ENCODE data around the gene MUSK. TPM values are rescaled to one million over a fixed set of nuclear protein-coding genes. Genes with fewer than 3 reads are reported as not detected.
"Not testable (repeated sequence)": the region's sequence is repeated elsewhere in the genome, so short reads cannot be mapped to it uniquely, and the experiment has no call there.

MUSK gene
- total and polyA plus RNA-seq, 4 experiments from 2014 or later = not detected

- Histone ChIP-seq H3K9me3 (ENCODE audit: control insufficient read depth in 1 of 2, low read length in 2 of 2) (no peaks in the 10 kb centered on the region), H3K27me3 (ENCODE audit: insufficient read depth, low read length) (no peaks in the 10 kb centered on the region), H3K27ac (ENCODE audit: low read depth, low read length) (no peak overlapping the region), H3K4me1 (ENCODE audit: insufficient read depth, low read length) (no peaks in the 10 kb centered on the region), H3K4me3 (ENCODE audit: low read length in 2 of 2) (no peak overlapping the region), H3K36me3 (ENCODE audit: insufficient read depth, low read length) (no peaks in the 10 kb centered on the region)
- ChIA-PET POLR2A (ENCODE audit: partially characterized antibody) (no interaction called here), CTCF (ENCODE audit: partially characterized antibody) (no interaction called here)
- no peak for DNase-seq
- H3K4me1 Mint-ChIP-seq = no peaks in the 10 kb centered on the region
- H3K4me3 Mint-ChIP-seq = no peak overlapping the region
- H3K36me3 Mint-ChIP-seq = no peaks in the 10 kb centered on the region
- intact Hi-C loops (cut with micrococcal nuclease) = no loop called here
- no peak overlapping the region for H3K27ac Mint-ChIP-seq
- peaks cover 0 to 4% (median 0%) of the 10 kb centered on the region in 8 donors for H3K9me3 Mint-ChIP-seq
- H3K27me3 Mint-ChIP-seq = no peaks in the 10 kb centered on the region
These were observed 107.6 kb downstream of the MUSK start for GRCh38 chr9:110776221-110776620.

GRCh38 chr9:110777196-110777875, 108.7 kb downstream of the MUSK start:
- Mint-ChIP-seq H3K9me3 (peaks cover 0 to 4% (median 0%) of the 10 kb centered on the region in 8 donors), H3K36me3 (no peaks in the 10 kb centered on the region), H3K27ac (no peak overlapping the region), H3K27me3 (no peaks in the 10 kb centered on the region), H3K4me3 (no peak overlapping the region), H3K4me1 (no peaks in the 10 kb centered on the region)
- no peak for DNase-seq
- CTCF ChIA-PET (ENCODE audit: partially characterized antibody) = no interaction called here
- POLR2A ChIA-PET (ENCODE audit: partially characterized antibody) = no interaction called here
- H3K27ac ChIP-seq (ENCODE audit: low read depth, low read length) = no peak overlapping the region
- no peaks in the 10 kb centered on the region for H3K9me3 ChIP-seq (ENCODE audit: control insufficient read depth in 1 of 2, low read length in 2 of 2)
- no peaks in the 10 kb centered on the region for H3K36me3 ChIP-seq (ENCODE audit: insufficient read depth, low read length)
- H3K27me3 ChIP-seq (ENCODE audit: insufficient read depth, low read length) = no peaks in the 10 kb centered on the region
- intact Hi-C loops (cut with micrococcal nuclease) = no loop called here
- no peak overlapping the region for H3K4me3 ChIP-seq (ENCODE audit: low read length in 2 of 2)
- H3K4me1 ChIP-seq (ENCODE audit: insufficient read depth, low read length) = no peaks in the 10 kb centered on the region

- H3K4me3 Mint-ChIP-seq = no peak overlapping the region
- CTCF ChIA-PET (ENCODE audit: partially characterized antibody) = no interaction called here
- H3K27ac ChIP-seq (ENCODE audit: low read depth, low read length) = no peak overlapping the region
- H3K4me1 Mint-ChIP-seq = no peaks in the 10 kb centered on the region
- intact Hi-C loops (cut with micrococcal nuclease) = no loop called here
- H3K9me3 Mint-ChIP-seq = peaks cover 0 to 4% (median 0%) of the 10 kb centered on the region in 8 donors
- no peak overlapping the region for H3K27ac Mint-ChIP-seq
- no peaks in the 10 kb centered on the region for H3K9me3 ChIP-seq (ENCODE audit: control insufficient read depth in 1 of 2, low read length in 2 of 2)
- H3K27me3 ChIP-seq (ENCODE audit: insufficient read depth, low read length) = no peaks in the 10 kb centered on the region
- H3K4me1 ChIP-seq (ENCODE audit: insufficient read depth, low read length) = no peaks in the 10 kb centered on the region
- no peak for DNase-seq
- H3K36me3 ChIP-seq (ENCODE audit: insufficient read depth, low read length) = no peaks in the 10 kb centered on the region
- POLR2A ChIA-PET (ENCODE audit: partially characterized antibody) = no interaction called here
- H3K4me3 ChIP-seq (ENCODE audit: low read length in 2 of 2) = no peak overlapping the region
- H3K36me3 Mint-ChIP-seq = no peaks in the 10 kb centered on the region
- H3K27me3 Mint-ChIP-seq = no peaks in the 10 kb centered on the region
These were observed 109.3 kb downstream of the MUSK start for GRCh38 chr9:110777876-110778215.

GRCh38 chr9:110782701-110783100, 114.1 kb downstream of the MUSK start:
- H3K27ac ChIP-seq (ENCODE audit: low read depth, low read length) = no peak overlapping the region
- H3K4me3 Mint-ChIP-seq = no peak overlapping the region
- no peaks in the 10 kb centered on the region for H3K27me3 ChIP-seq (ENCODE audit: insufficient read depth, low read length)
- no peak for DNase-seq
- ChIA-PET POLR2A (ENCODE audit: partially characterized antibody) (no interaction called here), CTCF (ENCODE audit: partially characterized antibody) (no interaction called here)
- H3K36me3 Mint-ChIP-seq = no peaks in the 10 kb centered on the region
- no peak overlapping the region for H3K4me3 ChIP-seq (ENCODE audit: low read length in 2 of 2)
- no peaks in the 10 kb centered on the region for H3K4me1 ChIP-seq (ENCODE audit: insufficient read depth, low read length)
- H3K36me3 ChIP-seq (ENCODE audit: insufficient read depth, low read length) = no peaks in the 10 kb centered on the region
- no peak overlapping the region for H3K27ac Mint-ChIP-seq
- H3K9me3 Mint-ChIP-seq = peaks cover 0 to 4% (median 3%) of the 10 kb centered on the region in 8 donors
- H3K9me3 ChIP-seq (ENCODE audit: control insufficient read depth in 1 of 2, low read length in 2 of 2) = no peaks in the 10 kb centered on the region
- intact Hi-C loops (cut with micrococcal nuclease) = no loop called here
- no peaks in the 10 kb centered on the region for H3K4me1 Mint-ChIP-seq
- H3K27me3 Mint-ChIP-seq = no peaks in the 10 kb centered on the region

- Mint-ChIP-seq H3K27me3 (no peaks in the 10 kb centered on the region), H3K9me3 (peaks cover 0 to 6% (median 3%) of the 10 kb centered on the region in 8 donors), H3K4me3 (no peak overlapping the region), H3K36me3 (no peaks in the 10 kb centered on the region), H3K27ac (no peak overlapping the region), H3K4me1 (no peaks in the 10 kb centered on the region)
- Histone ChIP-seq H3K27me3 (ENCODE audit: insufficient read depth, low read length) (no peaks in the 10 kb centered on the region), H3K36me3 (ENCODE audit: insufficient read depth, low read length) (no peaks in the 10 kb centered on the region), H3K27ac (ENCODE audit: low read depth, low read length) (no peak overlapping the region), H3K4me1 (ENCODE audit: insufficient read depth, low read length) (no peaks in the 10 kb centered on the region), H3K4me3 (ENCODE audit: low read length in 2 of 2) (no peak overlapping the region), H3K9me3 (ENCODE audit: control insufficient read depth in 1 of 2, low read length in 2 of 2) (no peaks in the 10 kb centered on the region)
- DNase-seq = no peak
- intact Hi-C loops (cut with micrococcal nuclease) = no loop called here
- CTCF ChIA-PET (ENCODE audit: partially characterized antibody) = no interaction called here
- POLR2A ChIA-PET (ENCODE audit: partially characterized antibody) = no interaction called here
These were observed 115.7 kb downstream of the MUSK start for GRCh38 chr9:110784309-110784708.

- Histone ChIP-seq H3K27me3 (ENCODE audit: insufficient read depth, low read length) (no peaks in the 10 kb centered on the region), H3K4me1 (ENCODE audit: insufficient read depth, low read length) (no peaks in the 10 kb centered on the region), H3K36me3 (ENCODE audit: insufficient read depth, low read length) (no peaks in the 10 kb centered on the region), H3K27ac (ENCODE audit: low read depth, low read length) (no peak overlapping the region), H3K4me3 (ENCODE audit: low read length in 2 of 2) (no peak overlapping the region), H3K9me3 (ENCODE audit: control insufficient read depth in 1 of 2, low read length in 2 of 2) (no peaks in the 10 kb centered on the region)
- CTCF ChIA-PET (ENCODE audit: partially characterized antibody) = no interaction called here
- no peaks in the 10 kb centered on the region for H3K36me3 Mint-ChIP-seq
- H3K27ac Mint-ChIP-seq = no peak overlapping the region
- no peak for DNase-seq
- H3K4me1 Mint-ChIP-seq = no peaks in the 10 kb centered on the region
- intact Hi-C loops (cut with micrococcal nuclease) = no loop called here
- no peak overlapping the region for H3K4me3 Mint-ChIP-seq
- POLR2A ChIA-PET (ENCODE audit: partially characterized antibody) = no interaction called here
- H3K9me3 Mint-ChIP-seq = peaks cover 0 to 6% (median 3%) of the 10 kb centered on the region in 8 donors
- H3K27me3 Mint-ChIP-seq = no peaks in the 10 kb centered on the region
These were observed 116.6 kb downstream of the MUSK start for GRCh38 chr9:110785166-110785565.

- H3K4me1 Mint-ChIP-seq; CTCF ChIA-PET (ENCODE audit: partially characterized antibody); H3K4me3 Mint-ChIP-seq; H3K4me1 ChIP-seq (ENCODE audit: insufficient read depth, low read length); H3K27ac Mint-ChIP-seq; H3K27ac ChIP-seq (ENCODE audit: low read depth, low read length); DNase-seq; H3K36me3 ChIP-seq (ENCODE audit: insufficient read depth, low read length); H3K36me3 Mint-ChIP-seq; POLR2A ChIA-PET (ENCODE audit: partially characterized antibody); H3K4me3 ChIP-seq (ENCODE audit: low read length in 2 of 2); H3K27me3 Mint-ChIP-seq; H3K27me3 ChIP-seq (ENCODE audit: insufficient read depth, low read length); H3K9me3 Mint-ChIP-seq; intact Hi-C loops (cut with micrococcal nuclease); H3K9me3 ChIP-seq (ENCODE audit: control insufficient read depth in 1 of 2, low read length in 2 of 2): not testable (repeated sequence)
These were observed 119.8 kb downstream of the MUSK start for GRCh38 chr9:110788396-110788795.

GRCh38 chr9:110788871-110789270, 120.3 kb downstream of the MUSK start:
- no peaks in the 10 kb centered on the region for H3K4me1 ChIP-seq (ENCODE audit: insufficient read depth, low read length)
- Mint-ChIP-seq H3K9me3 (peaks cover 0 to 6% (median 3%) of the 10 kb centered on the region in 8 donors), H3K27ac (no peak overlapping the region), H3K4me3 (no peak overlapping the region), H3K36me3 (no peaks in the 10 kb centered on the region), H3K4me1 (no peaks in the 10 kb centered on the region), H3K27me3 (no peaks in the 10 kb centered on the region)
- ChIA-PET POLR2A (ENCODE audit: partially characterized antibody) (no interaction called here), CTCF (ENCODE audit: partially characterized antibody) (no interaction called here)
- no peak overlapping the region for H3K4me3 ChIP-seq (ENCODE audit: low read length in 2 of 2)
- no peak overlapping the region for H3K27ac ChIP-seq (ENCODE audit: low read depth, low read length)
- H3K36me3 ChIP-seq (ENCODE audit: insufficient read depth, low read length) = no peaks in the 10 kb centered on the region
- no peaks in the 10 kb centered on the region for H3K9me3 ChIP-seq (ENCODE audit: control insufficient read depth in 1 of 2, low read length in 2 of 2)
- intact Hi-C loops (cut with micrococcal nuclease) = no loop called here
- H3K27me3 ChIP-seq (ENCODE audit: insufficient read depth, low read length) = no peaks in the 10 kb centered on the region
- no peak for DNase-seq

Data from CD4-positive, alpha-beta memory T cell (primary cell).